ENCODE results near the gene MYZAP.
A peak's percentile ranks its signal among the peaks of the same experiment; 100 is the strongest.

The MYZAP gene

DNA sequence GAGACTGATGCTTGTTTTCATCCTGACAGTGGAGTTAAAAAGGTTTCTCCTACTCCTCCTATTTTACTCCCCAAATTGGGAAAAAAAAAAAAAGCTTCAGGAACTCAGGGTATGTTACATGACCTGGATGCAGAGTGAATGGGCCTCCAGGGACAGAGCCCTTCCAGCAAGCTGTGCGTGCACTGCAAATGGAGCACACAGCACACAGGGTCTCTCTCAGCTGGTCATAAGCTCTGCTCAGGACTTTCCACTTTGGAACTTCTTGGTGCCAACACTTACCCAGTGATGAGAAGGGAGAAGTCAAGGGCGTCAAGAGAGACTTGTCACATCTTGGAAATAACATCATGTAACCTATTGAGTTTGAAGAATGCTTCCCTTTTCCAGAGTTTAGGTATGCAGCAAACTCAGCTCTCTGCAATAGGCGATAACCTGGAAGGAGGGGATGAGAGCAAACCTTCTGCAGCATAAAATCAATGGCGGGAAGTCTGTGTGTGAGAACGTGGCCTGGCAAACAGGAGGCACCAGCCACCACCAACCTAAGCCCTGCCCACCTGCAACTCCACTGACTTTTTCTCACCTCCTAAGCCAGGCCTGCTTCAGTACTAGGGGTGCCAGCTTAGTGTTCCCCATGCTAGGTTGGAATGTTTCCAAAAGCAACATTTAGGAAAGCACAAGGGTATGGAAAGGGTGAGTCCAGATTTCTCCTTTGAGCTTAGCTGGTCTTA is 39.8 kb downstream of the MYZAP start:
- no peak for DNase-seq

- DNase-seq, result no peak
Observed at GRCh38 chr15:57634290-57634689, 42.6 kb downstream of the MYZAP start.

DNA sequence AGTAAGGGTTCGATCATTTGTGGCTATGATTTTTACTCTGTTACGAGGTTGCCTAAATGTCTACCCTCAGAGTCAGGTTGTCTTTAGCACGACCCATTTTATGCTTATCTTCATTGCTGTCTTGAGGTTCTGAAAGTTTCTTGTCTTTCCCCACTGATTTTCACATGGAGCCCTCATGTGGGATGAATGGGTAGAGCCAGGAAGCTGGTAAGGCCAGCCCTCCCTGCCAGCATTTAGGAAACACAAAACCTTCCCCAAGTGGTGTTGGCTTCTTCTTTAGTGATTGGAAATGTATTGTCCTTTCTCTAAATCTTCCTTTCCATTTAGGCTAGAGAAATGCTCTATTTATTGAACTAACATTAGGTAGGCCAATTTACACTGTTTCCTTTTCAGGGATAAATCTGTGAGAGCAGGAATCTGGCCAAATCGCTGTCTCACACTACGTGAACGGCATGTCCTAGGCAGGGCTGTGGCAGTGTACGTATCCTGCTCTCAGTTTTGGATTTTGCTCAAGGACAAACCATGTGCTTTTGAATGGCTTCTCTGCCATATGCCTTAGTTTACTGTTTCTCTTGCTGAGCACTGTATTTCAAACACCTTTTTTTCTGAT is 43.7 kb downstream of the MYZAP start:
- no peak for DNase-seq

- no peak for DNase-seq
Observed at GRCh38 chr15:57637846-57638245, 46.1 kb downstream of the MYZAP start.

DNA sequence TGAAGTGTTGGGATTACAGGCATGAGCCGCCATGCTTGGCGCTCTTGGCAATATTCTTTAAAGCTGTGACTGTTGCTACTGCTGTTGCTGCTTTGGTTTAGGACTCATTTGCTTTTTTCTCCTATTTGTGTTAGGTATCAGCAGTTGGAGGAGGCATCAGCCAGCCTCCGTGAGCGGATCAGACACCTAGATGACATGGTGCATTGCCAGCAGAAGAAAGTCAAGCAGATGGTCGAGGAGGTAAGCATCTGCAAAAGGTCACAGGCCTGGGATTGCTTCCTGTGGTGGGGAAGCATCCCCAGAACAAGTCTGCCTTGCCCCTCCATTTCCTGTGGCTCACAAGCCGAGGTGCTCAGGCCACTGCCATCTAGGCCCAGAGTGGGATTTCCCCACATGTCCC is 47.6 kb downstream of the MYZAP start:
- no peak for DNase-seq

DNA sequence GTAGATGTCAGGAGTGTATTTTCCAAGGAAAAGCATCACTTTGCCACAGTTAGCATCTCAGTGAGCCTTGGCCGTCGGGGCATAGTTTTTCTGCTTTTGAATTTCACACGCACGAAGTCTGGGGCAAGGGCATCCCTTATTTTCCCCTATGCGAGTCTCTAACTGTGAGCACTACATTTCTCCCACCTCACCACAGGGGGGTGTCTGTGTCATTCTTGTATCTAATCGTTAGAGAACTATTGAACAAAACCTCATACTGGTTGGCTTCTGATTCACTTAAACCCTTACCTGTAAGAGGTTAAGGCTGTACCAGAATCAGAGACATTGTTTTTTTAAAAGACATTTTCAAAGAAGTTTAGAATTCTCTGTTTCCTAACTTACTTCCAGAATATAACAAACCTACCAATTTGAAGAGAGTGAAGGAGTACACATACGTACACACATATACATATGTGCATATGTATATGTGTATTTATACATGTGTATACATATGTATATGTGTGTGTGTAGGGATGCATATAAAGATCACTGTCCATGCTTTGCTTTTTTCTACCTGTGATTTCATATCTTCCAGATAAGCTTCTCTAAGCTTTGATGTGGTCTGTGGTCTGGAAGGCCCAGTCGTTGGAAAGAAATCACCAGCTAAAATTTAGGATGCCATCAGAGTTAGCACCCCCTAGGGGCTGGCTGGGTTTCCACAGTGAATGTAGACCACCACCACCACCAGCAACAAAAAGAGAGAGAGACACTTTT is 49.4 kb downstream of the MYZAP start:
- DNase-seq, result peak; percentile 14

- no peak for DNase-seq
Observed at GRCh38 chr15:57643826-57644225, 52.1 kb downstream of the MYZAP start.

GRCh38 chr15:57646087-57646486 is 54.4 kb downstream of the MYZAP start:
- DNase-seq, result no peak

- DNase-seq, result no peak
Observed at GRCh38 chr15:57647071-57647790, 55.5 kb downstream of the MYZAP start.

DNA sequence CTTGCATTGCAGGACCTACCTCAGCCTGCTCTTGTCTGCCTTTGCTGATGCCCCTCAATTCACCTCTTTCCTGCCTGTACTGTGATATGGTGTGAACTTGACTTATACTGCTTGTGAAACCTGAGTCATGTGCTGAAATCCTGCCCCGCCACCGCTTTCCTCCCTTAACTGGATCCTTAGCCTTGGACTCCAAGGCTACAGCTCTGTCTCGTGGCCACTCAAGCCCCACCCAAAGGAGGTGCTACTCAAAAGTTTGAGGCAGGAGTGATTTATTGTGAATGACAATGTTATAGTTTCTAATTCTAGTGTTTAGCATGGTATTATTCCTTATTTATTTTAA is 56.1 kb downstream of the MYZAP start:
- no peak for DNase-seq

GRCh38 chr15:57649138-57649537 is 57.4 kb downstream of the MYZAP start:
- no peak for DNase-seq

GRCh38 chr15:57651445-57651844 is 59.7 kb downstream of the MYZAP start:
- peak; percentile 23 for DNase-seq

DNA sequence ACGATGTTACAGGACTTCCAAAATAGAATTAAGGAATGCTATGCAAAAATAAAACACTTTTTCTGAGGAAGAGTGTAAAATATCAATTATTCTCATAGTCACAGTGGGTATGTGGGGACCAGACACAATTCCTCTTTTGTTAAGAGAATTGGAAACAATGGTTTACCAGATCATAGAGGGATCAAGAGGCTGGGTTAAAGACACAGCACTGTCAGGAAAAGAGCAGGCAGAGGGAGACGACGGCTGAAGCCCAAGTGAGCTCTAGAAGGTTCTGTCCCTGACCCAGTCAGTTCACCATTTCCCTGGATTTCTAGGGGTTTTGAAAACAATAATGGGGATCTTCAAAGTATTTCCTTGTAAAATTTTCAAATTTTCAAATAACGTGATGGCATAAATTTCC is 60.8 kb downstream of the MYZAP start:
- no peak for DNase-seq

DNA sequence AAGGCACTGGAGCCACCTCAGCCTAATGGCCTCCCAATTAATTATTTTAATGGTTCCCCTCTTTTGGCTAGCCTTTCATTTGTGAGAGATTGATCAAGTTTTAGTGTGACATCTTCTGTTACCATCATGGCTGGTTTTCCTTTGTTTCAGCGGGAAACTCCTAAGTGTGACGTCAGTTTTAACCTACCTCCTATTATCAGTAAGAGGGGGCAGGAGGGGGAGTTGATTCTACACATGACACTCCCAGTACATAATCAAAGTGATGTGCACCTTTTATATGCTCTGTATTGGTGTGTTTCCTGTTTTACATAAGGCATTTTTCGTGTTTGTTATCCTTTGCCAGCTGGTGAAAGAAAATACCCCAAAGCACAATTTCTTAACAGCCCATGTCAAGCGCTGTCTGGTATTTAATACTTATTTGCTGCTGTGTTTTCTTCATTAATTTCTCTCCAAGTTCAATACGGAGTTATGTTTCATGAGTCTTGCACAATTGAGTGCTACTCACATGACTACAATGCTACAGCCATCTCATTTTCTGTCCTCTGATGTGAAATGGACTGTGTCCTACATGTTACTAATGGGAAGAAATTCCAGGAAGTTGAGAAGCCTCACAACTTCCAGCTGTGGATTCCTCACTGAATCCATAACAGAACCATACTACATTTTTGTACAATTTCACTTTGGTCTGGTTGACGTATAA is 62.6 kb downstream of the MYZAP start:
- no peak for DNase-seq

GRCh38 chr15:57655053-57655452 is 63.3 kb downstream of the MYZAP start:
- DNase-seq, result no peak

DNA sequence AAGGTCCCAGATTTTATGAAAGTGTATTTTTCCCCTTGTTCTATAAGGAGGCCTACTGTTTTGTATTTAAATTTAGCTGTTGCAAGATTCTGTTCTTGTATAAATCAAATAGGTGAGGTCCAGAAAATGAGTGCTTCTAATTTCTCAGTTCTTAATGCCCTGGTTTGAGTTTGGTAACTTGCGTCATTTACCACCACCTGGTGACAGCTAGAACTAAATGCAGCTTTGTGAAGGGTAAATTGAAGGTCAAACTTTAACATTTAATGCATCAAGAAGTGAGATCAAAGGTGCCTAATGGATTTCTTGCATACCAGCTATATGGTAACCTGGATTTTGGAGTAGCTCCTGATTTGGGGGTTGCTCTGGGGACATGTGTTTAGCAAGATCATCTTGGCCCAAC is 64.1 kb downstream of the MYZAP start:
- no peak for DNase-seq

DNA sequence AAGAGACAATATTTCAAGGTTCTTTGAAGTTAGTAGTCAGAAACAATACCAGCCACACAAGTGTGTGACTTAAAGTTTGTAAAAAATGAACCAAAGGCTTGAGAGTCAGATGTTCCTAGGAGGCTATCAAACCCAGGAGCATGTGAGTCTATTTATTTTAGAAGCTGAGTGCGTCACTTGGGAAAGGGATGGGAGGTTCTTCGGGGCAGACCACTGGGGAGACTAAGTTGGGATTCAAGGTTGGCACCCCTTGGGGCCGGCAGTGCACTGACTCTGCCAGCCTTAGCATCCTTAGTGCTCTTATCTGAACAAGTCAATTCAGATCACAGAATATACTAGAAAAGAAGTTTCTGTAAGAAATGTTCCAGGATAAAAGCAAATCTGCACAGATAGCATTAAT is 64.7 kb downstream of the MYZAP start:
- DNase-seq, result no peak

- DNase-seq, result no peak
Observed at GRCh38 chr15:57657619-57658018, 65.9 kb downstream of the MYZAP start.

DNA sequence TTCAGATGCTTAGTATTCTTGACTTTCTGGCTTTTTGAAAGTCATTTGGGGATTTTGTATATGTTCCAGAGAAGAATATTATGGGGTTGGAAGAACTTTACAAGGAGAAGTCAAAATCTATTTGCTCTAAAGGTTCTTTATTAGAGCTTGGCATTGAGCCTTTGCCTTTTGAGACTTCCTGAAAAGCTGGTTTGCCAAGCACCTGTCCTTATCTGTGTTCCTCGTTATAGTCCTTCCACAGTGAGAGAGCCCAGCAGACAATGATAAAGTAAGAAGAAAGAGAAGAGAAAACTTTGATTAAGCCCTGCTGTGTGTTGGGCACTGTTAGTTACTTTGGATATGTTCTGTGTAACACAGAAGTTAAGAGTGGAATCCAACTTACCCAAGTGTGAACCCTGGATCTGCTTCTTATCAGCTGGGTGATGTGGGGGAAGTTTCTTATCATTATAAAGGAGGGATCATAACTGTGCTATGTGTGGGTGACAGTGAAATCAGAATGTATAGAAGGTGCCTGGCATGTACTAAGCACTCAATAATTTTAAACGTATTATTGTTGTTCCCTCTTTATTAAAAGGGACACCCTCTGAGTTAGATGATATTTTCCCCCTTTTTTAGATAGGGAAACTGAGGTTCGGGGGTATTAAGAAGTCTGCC is 70.5 kb downstream of the MYZAP start:
- DNase-seq, result no peak

DNA sequence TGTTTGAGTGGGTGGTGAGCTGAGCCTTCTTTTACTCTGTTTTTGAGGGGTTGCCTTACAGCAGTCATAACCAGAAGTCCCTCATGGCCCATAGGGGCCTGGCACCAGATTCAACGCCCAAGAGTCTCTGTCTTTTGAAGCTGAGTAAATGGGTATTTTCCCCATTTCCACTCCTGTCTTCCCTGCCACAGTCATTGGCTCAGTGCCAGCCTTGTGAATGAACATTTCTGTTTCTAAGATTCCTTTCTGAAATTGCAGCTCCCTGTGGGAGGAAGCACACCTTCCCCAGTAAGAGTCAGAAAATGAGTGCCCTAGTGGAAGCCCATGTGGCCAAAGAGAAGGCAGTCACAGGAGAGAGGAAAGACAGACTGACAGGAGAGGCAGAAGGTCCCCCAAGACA is 71.1 kb downstream of the MYZAP start:
- DNase-seq, result no peak

DNA sequence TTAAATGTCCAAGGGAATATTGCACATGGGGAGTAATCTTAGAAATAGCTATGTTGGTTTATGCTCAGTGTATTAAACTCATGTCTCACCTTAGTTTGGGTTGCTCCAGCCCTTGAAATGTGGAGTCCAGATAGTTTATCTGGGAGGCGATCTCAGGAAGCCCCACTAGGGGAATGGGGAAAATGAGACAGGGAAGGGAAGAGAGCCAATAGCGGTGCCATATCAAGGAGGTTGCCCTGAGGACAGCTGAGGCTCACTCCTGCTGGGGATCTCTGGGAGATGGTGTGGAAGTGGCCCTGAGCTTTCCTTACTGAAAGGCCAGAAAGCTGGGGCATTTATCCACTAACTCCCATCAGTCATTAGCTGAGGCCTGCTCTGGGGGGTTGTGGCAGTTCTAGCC is 71.6 kb downstream of the MYZAP start:
- no peak for DNase-seq

- no peak for DNase-seq
Observed at GRCh38 chr15:57665194-57665593, 73.5 kb downstream of the MYZAP start.

DNA sequence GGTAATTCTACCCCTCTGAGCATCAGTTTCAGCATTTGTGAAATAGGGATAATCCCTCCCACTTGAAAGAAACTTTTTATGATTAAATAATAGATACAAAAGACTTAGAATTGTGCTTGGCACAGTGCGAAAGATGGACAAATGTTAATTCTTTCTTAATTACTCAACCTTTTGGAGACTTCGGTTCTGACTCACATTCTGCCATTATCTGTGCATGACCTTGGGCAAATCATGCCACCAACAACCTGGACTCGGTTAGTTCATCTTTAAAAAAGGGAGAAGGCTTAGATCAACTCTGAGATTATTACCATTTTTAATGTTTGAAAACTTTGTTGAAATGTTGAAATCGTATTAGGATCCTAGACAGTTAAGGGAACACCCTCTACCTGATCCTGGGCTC is 74.2 kb downstream of the MYZAP start:
- no peak for DNase-seq
